Measurements from ENCODE around the gene KIF22.
"Not testable (repeated sequence)": the region's sequence is repeated elsewhere in the genome, so short reads cannot be mapped to it uniquely, and the experiment has no call there.

Gene KIF22

GRCh38 chr16:29745853-29746345 lies 44.7 kb upstream of the KIF22 start, which contains the start of gene C16orf54:
Gene C16orf54, minus strand, starts transcription at chr16:29745990. Its CDS starts 1,039 bp downstream, at chr16:29744951.
- no peak within 1 kb of the TSS for H3K4me3 ChIP-seq (ENCODE audit: low read length)
- no peak for TF ChIP-seq CTCF (IDR thresholded peaks at IDR 0.05; ENCODE audit: insufficient read depth, low read depth, low read length, missing control alignments)
- DNase-seq (ENCODE audit: low read depth), result no peak

GRCh38 chr16:29746518-29746917 lies 44.0 kb upstream of the KIF22 start:
- not testable (repeated sequence) for DNase-seq (ENCODE audit: low read depth); H3K4me3 ChIP-seq (ENCODE audit: low read length)

- no peak for TF ChIP-seq CTCF (IDR thresholded peaks at IDR 0.05; ENCODE audit: insufficient read depth, low read depth, low read length, missing control alignments)
- DNase-seq (ENCODE audit: low read depth), result no peak
- no peak overlapping the region for H3K4me3 ChIP-seq (ENCODE audit: low read length)
Measured at GRCh38 chr16:29747947-29748759, 42.4 kb upstream of the KIF22 start.

GRCh38 chr16:29748760-29749149 lies 41.8 kb upstream of the KIF22 start:
- H3K4me3 ChIP-seq (ENCODE audit: low read length); DNase-seq (ENCODE audit: low read depth): not testable (repeated sequence)

- no peak for TF ChIP-seq CTCF (IDR thresholded peaks at IDR 0.05; ENCODE audit: insufficient read depth, low read depth, low read length, missing control alignments)
- DNase-seq (ENCODE audit: low read depth), result no peak
- no peak overlapping the region for H3K4me3 ChIP-seq (ENCODE audit: low read length)
Measured at GRCh38 chr16:29753516-29753915, 37.0 kb upstream of the KIF22 start.

- no peak for TF ChIP-seq CTCF (IDR thresholded peaks at IDR 0.05; ENCODE audit: insufficient read depth, low read depth, low read length, missing control alignments)
- H3K4me3 ChIP-seq (ENCODE audit: low read length), result no peak overlapping the region
- no peak for DNase-seq (ENCODE audit: low read depth)
Measured at GRCh38 chr16:29756654-29757053, 33.9 kb upstream of the KIF22 start.

GRCh38 chr16:29757086-29757485 lies 33.5 kb upstream of the KIF22 start:
- not testable (repeated sequence) for H3K4me3 ChIP-seq (ENCODE audit: low read length); DNase-seq (ENCODE audit: low read depth)

- DNase-seq (ENCODE audit: low read depth), result no peak
- TF ChIP-seq CTCF (IDR thresholded peaks at IDR 0.05; ENCODE audit: insufficient read depth, low read depth, low read length, missing control alignments), result no peak
- no peak overlapping the region for H3K4me3 ChIP-seq (ENCODE audit: low read length)
Measured at GRCh38 chr16:29757950-29758466, 32.5 kb upstream of the KIF22 start.
